Midbrain (tissue), 1 donor: ENCODE data around the gene ENO2.
"Not testable (repeated sequence)": the region's sequence is repeated elsewhere in the genome, so short reads cannot be mapped to it uniquely, and the experiment has no call there.

ENCODE experiments used
- DNase-seq: peaks from one replicate; lab custom pipeline; 2025; lab: John Stamatoyannopoulos, UW

ENO2 gene

DNA sequence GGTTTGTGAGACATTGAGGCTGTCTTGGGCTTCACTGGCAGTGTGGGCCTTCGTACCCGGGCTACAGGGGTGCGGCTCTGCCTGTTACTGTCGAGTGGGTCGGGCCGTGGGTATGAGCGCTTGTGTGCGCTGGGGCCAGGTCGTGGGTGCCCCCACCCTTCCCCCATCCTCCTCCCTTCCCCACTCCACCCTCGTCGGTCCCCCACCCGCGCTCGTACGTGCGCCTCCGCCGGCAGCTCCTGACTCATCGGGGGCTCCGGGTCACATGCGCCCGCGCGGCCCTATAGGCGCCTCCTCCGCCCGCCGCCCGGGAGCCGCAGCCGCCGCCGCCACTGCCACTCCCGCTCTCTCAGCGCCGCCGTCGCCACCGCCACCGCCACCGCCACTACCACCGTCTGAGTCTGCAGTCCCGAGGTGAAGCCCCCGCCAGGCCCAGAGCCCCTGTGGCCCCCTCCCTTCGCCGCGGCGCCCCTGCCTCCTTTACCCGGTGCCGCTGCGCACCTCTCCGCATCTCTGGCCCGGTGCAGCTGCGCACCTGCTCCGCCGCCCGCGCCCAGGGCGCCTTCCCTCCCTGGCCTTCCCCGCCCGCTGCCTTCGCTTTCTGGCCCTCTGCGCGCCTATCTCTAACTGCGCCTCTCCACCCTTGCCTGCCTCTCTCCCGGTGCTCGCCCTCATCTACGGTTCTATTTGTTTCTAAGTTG, at the start of gene ENO2:
Gene ENO2 (plus strand): TSS at position 335 of the 701 bp plus-strand sequence. CDS start 1,253 bp downstream, outside the sequence.
- peak; percentile 63 for DNase-seq

DNA sequence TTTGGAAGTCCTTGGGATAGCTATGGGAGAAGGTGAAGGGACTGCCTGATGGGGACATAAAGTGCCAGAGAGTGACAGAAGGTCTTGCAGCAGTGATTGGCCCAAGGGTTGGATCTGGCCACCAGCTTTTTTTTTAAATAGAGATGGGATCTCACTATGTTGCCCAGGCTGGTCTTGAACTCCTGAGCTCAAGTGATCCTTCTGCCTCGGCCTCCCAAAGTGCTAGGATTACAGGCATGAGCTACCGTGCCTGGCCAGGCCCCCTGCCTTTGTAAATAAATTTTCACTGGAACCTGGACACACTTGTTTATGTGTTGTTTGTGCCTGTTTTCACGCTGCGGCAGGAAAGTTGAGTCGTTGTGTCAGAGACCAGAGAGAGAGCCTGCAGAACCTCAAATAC, 49.1 kb upstream of the ENO2 start:
- not testable (repeated sequence) for DNase-seq

GRCh38 chr12:6866163-6866919, 48.0 kb upstream of the ENO2 start:
- no peak for DNase-seq

DNA sequence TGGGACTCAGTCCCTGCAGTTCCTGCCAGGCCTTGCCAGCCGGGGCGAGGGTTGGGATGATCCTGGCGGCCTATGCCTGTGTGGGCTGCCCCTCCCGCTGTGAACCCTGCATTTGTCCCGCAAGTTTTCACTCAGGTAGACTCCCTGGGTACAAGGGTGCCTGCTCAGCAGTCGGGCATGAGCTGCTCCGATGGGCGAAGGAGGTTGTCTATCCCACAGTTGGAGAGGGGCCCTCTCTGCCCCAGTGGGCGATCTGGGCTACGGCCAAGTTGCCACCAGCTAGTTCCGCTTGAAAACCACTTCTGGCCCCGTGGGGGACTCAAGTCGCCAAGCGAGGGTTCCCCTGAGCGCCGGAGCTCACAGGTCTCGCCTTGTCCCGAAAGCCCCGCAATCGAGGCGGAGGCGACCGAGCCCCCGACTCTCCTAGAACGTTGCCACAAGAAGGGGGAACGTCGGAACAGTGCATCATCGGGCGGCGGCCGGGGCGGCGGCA, 47.4 kb upstream of the ENO2 start:
- DNase-seq: peak; percentile 47

DNA sequence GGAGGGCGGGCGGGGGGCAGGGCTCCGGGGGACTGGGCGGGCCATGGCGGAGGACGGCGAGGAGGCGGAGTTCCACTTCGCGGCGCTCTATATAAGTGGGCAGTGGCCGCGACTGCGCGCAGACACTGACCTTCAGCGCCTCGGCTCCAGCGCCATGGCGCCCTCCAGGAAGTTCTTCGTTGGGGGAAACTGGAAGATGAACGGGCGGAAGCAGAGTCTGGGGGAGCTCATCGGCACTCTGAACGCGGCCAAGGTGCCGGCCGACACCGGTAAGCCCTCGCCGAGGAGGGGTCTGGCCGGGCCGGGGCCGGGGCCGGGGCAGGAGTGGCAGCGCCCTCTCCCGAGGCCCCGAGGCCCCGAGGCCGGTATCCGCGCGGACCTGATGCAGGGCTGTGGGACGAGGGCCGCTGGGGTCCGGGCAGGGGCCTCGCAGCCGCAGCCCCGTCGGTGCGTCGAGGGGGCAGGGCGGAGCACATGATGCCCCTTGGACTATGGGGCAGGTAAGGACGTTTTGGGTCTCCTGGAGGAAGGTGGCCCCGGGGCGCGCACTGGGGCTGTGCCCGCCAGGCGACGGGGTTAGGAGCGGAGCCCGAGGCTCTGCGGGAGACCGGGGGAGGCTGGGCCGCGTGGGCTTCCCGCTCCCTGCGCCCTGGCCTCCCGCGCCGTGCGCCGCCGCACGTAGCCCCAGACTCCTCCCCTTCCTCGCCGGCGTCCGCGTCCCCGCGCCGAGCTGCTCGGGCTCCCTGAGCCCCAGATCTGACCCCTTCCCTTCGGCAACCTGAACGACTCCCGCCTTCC, 46.8 kb upstream of the ENO2 start, which contains the start of gene TPI1:
Gene TPI1 (plus strand): TSS at position 119 of the 798 bp plus-strand sequence. CDS start 36 bp downstream, at position 155.
- DNase-seq: peak; percentile 90

DNA sequence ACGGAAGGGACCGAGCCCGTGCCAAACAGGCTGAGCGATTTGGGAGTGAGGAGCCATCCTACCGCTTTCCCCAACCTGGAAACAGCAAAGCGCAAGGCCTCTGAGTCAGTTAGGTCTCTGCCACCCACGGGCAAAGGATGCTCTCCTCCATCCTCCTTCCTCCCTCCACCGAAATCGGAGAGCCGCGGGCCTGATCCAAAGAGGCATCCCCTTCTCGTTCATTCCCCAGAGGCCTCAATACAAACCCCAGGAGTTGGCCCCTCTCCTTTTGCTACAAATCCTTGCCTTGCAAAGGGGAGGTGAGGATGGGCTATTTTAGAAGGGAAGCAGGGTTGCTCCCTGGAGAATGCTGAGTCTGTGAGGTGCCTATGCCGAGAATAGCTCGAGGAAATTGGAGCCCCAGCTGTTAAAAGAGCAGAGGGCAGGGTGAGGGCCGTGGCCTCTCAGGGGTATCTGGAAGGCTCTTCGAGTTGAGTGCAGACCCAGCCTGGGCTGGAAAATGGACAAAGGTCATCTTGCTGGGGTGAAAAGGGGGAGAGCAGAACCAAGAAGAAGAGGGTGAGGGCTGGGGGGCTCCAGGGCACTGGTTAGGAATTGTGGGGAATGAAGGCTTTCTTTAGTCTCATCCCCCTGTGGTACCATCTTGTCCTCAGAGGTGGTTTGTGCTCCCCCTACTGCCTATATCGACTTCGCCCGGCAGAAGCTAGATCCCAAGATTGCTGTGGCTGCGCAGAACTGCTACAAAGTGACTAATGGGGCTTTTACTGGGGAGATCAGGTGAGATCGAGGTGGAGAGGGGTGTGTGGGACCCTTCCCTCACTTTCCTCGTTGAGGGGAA, 46.0 kb upstream of the ENO2 start:
- no peak for DNase-seq

DNA sequence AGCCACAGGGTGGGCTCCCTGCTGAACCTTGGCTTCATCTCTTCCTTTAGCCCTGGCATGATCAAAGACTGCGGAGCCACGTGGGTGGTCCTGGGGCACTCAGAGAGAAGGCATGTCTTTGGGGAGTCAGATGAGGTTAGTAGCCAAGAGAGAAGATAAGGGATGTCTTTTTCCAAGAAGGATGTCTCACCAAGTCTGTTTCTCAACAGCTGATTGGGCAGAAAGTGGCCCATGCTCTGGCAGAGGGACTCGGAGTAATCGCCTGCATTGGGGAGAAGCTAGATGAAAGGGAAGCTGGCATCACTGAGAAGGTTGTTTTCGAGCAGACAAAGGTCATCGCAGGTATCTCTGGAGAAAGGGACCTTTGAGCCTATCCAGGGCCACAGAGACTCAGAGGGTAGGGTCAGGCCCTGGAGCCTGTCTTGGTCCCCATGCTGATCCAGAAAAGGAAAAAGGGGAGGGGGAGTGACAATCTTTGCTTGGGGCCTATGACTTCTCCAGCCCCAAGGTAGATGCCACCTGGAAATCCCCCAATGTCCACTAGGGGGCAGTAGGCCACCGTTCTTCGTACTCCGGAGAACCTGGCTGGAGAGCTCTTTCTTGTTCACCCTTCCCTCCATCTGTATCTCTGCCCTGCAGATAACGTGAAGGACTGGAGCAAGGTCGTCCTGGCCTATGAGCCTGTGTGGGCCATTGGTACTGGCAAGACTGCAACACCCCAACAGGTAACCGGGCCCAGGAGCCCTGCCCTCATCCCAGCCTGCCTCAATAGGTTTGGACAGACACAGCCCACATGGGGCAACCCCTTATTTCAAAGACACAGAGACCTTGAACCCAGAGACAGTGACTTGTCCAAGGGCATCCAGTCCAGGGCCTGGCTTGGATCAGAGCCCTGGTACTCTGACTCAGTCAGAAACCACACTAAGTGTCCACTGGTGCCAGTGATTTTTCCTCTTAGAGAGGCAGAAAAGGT, 45.0 kb upstream of the ENO2 start:
- peak; percentile 75 for DNase-seq

DNA sequence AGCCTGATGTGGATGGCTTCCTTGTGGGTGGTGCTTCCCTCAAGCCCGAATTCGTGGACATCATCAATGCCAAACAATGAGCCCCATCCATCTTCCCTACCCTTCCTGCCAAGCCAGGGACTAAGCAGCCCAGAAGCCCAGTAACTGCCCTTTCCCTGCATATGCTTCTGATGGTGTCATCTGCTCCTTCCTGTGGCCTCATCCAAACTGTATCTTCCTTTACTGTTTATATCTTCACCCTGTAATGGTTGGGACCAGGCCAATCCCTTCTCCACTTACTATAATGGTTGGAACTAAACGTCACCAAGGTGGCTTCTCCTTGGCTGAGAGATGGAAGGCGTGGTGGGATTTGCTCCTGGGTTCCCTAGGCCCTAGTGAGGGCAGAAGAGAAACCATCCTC, 44.1 kb upstream of the ENO2 start:
- DNase-seq: not testable (repeated sequence)

- DNase-seq: no peak
Measured at GRCh38 chr12:6871052-6871957, 43.1 kb upstream of the ENO2 start.

DNA sequence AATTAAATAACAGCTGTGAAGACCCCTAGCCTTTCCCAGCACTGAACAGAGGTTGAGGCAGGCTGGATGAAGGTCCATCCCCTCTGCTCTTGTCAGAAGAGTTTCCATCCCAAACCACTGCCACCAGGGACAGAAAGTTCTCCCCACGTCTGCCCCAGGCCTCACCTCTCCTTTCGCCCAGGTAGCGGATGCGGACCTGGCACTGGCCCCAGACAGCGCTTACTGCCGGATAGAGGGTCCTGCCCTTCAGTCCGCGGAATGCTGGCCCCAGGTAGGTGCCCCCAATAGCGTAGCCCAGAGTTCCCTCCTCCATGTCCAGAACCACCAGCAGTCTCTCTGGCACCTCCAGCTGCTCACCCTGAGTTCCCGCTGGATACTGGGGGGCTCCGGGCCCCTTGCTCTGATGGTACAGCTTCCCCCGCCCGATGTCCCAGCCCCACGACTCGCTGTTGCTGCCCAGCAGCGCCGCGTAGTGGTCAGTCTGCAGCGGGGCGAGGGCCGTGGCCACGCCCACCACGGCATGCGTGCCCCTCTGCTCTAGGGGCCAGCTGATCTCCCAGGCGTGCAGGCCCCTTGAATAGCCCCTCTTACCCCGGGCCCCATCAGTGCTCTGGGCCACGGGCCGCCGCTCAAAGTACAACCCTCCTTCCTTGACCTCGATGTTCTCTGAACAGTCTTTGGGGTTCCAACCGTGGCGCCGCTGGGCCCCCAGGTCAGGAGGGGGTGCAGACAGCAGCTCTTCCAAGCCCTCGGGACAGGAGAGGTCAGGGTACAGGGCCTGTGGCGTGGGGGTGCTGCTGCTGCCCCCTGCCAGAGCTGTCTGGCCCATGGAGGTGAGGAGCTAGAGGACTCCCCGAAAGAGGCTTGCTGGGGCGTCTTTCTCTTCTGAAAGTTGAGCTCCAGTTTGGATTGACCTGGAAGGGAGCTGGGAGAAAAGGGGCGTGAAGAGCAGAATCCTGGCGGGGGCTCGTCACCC, 42.0 kb upstream of the ENO2 start:
- peak; percentile 85 for DNase-seq

DNA sequence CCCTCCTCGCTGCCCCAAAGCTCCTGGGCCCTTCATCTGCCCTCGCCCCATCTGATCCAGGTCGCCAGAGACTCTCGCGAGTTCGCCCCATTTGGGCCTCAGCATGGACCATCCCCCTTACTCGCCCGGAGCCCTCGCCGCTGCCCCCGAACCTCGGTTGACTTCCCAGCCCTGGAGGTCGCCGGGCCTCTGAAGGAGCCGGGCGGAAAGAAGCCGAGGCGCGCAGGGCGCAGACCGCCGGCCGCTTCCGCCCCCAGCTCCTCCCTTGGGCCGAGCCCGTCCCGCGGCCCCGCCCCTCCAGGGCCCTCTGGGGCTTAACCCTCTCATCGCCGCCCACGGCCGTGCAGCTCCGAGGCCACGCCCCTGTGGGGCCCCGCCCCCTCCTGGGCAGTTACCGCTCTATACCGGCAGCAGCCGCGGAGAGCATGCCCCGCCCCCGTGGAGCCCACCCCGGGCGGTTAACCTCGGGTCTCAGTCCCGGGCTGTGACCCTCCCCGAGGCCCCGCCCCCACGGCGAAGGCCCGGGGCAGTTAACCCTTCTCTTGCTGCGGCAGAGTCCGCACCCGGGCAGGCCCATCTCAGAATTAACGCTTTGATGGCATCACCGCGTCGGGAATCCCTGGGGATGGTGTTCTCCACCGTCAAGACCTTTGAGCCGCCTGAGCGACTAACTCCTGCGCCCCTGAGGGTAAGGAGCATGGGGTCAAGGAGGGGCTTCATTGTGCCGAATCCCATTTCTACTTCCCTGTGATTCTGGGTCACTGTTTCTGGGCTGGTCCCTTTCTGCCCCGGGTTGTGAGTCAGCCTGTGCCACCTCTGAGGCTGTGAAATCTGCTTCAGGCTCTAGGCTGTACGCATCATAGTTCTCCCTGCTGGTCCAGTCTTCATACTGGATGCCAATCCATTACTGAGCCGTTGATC, 41.0 kb upstream of the ENO2 start, which contains the start of gene SPSB2:
Gene SPSB2 (minus strand): TSS at position 210 of the 921 bp plus-strand sequence. CDS start 402 bp downstream, outside the sequence.
- peak; percentile 91 for DNase-seq

- not testable (repeated sequence) for DNase-seq
Measured at GRCh38 chr12:6874015-6874368, 40.4 kb upstream of the ENO2 start.

- not testable (repeated sequence) for DNase-seq
Measured at GRCh38 chr12:6879824-6880223, 34.6 kb upstream of the ENO2 start.

DNA sequence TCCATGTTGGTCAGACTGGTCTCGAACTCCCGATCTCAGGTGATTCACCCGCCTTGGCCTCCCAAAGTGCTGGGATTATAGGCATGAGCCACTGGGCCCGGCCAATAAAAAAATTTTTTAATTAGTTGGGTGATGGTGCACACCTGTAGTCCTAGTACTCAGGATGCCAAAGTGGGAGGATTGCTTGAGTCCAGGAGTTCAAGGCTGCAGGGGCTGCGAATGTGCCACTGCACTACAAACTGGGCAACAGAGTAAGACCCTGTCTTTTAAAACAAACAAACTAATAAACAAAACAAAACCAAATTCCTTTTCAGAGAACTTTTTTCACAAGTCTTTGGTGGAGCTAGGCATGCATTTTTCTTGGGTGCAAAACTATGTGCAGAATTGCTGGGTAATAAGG, 31.1 kb upstream of the ENO2 start:
- no peak for DNase-seq

GRCh38 chr12:6883683-6884082, 30.7 kb upstream of the ENO2 start:
- DNase-seq: no peak

DNA sequence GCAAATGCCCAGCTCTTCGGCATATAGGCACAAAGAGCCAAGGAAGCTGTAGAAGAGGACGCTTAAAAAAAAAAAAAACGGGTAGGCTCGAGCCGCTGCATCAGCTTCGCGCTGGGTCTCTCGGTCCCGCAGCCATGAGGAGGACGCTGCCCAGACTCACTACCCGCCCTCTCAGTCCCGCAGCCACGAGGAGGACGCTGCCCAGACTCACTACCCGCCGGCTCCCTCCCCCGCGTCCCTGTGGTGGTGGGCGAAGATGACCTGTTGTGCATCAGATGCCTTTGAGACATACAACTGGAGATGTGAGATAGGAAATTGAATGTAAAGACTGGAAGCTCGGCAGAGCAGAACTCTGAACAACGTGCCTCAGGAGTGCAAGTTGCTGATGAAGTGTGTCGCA, 29.8 kb upstream of the ENO2 start:
- no peak for DNase-seq
